SIG-M5 treated with dmso at 0.1 percent for 504 hours (cell line): ENCODE results near the gene CACHD1.
"Not testable (repeated sequence)": the region's sequence is repeated elsewhere in the genome, so short reads cannot be mapped to it uniquely, and the experiment has no call there.

ENCODE experiments used
- DNase-seq: peaks from one replicate; lab custom pipeline; 2025; ENCODE audit not compliant: unreplicated experiment; lab: John Stamatoyannopoulos, UW

The CACHD1 gene

GRCh38 chr1:64581135-64581842 lies 111.4 kb downstream of the CACHD1 start:
- no peak for DNase-seq

GRCh38 chr1:64581843-64582185 lies 111.9 kb downstream of the CACHD1 start:
- DNase-seq = no peak

- DNase-seq = no peak
These were observed 114.5 kb downstream of the CACHD1 start for GRCh38 chr1:64584479-64584878.

- no peak for DNase-seq
These were observed 118.9 kb downstream of the CACHD1 start for GRCh38 chr1:64588876-64589275.

GRCh38 chr1:64590316-64590715 lies 120.4 kb downstream of the CACHD1 start:
- DNase-seq = no peak

GRCh38 chr1:64594446-64594845 lies 124.5 kb downstream of the CACHD1 start:
- DNase-seq = no peak

GRCh38 chr1:64595871-64596515 lies 126.1 kb downstream of the CACHD1 start:
- DNase-seq = no peak

GRCh38 chr1:64597113-64597512 lies 127.2 kb downstream of the CACHD1 start:
- no peak for DNase-seq

GRCh38 chr1:64598100-64598571 lies 128.2 kb downstream of the CACHD1 start:
- no peak for DNase-seq

GRCh38 chr1:64599242-64599641 lies 129.3 kb downstream of the CACHD1 start:
- no peak for DNase-seq

- no peak for DNase-seq
These were observed 131.3 kb downstream of the CACHD1 start for GRCh38 chr1:64601207-64601606.

- DNase-seq = no peak
These were observed 138.2 kb downstream of the CACHD1 start for GRCh38 chr1:64608005-64608650.

- DNase-seq = no peak
These were observed 138.7 kb downstream of the CACHD1 start for GRCh38 chr1:64608651-64609048.

GRCh38 chr1:64610950-64611349 lies 141.0 kb downstream of the CACHD1 start:
- DNase-seq = not testable (repeated sequence)

- DNase-seq = peak; percentile 31
These were observed 146.1 kb downstream of the CACHD1 start for GRCh38 chr1:64616039-64616438.

- DNase-seq = no peak
These were observed 153.8 kb downstream of the CACHD1 start for GRCh38 chr1:64623750-64624191.

GRCh38 chr1:64624218-64624713 lies 154.3 kb downstream of the CACHD1 start:
- no peak for DNase-seq

- no peak for DNase-seq
These were observed 154.9 kb downstream of the CACHD1 start for GRCh38 chr1:64624808-64625207.

- DNase-seq = no peak
These were observed 160.7 kb downstream of the CACHD1 start for GRCh38 chr1:64630611-64631010.

GRCh38 chr1:64631346-64632034 lies 161.6 kb downstream of the CACHD1 start:
- DNase-seq = no peak

- no peak for DNase-seq
These were observed 163.0 kb downstream of the CACHD1 start for GRCh38 chr1:64632936-64633335.
